Left hindlimb (tissue), 1 donor: Measurements from ENCODE around the gene SPATA3.

Experiments
- DNase-seq: peaks from one replicate; pipeline ENCODE4 v3.0.0-alpha.2; 2018

The SPATA3 gene

GRCh38 chr2:231032575-231033140 is 36.7 kb downstream of the SPATA3 start:
- DNase-seq = no peak

DNA sequence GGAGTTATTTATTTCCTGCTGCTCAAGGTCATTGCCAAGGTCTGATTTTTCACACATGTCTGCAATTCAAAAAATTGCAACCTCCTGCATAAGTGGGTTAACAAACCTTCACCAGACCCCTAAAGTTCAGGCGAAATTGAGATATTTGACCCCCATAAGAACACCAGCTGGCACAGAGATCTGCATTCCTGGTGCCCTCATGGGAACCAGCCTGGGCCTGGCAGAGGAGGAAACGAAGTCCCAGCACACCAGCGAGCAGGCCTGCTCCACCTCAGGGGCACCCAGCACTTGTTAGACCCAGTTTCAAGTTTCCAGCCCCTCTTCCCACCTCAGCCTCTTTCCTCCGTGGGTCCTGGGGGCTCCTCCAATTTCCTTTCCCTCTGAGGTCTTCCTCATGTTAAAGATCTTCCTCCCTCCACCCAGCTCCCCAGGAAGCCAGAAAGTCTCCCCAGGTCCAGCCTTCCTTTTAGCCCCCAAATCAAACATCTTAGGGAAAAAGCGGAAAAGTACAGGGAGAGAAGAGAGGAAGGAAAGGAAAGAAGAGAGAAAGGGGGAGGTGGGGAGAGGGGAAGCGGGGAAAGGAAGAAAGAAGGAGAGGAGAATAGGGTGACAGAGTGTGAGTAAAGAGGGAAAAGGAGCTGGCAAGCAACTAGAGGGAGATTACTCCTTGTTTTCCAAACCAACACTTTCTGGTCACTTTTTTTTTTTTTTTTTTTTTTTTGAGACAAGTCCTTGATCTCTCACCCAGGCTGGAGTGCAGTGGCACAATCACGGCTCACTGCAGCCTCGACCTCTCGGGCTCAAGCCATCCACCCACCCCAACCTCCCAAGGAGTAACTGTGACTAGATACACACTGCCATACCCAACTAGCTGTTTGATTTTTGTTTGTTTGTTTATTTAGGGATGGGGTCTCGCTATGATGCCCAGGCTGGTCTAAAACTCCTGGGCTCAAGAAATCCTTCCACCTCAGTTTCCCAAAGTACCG is 37.5 kb downstream of the SPATA3 start:
- no peak for DNase-seq

DNA sequence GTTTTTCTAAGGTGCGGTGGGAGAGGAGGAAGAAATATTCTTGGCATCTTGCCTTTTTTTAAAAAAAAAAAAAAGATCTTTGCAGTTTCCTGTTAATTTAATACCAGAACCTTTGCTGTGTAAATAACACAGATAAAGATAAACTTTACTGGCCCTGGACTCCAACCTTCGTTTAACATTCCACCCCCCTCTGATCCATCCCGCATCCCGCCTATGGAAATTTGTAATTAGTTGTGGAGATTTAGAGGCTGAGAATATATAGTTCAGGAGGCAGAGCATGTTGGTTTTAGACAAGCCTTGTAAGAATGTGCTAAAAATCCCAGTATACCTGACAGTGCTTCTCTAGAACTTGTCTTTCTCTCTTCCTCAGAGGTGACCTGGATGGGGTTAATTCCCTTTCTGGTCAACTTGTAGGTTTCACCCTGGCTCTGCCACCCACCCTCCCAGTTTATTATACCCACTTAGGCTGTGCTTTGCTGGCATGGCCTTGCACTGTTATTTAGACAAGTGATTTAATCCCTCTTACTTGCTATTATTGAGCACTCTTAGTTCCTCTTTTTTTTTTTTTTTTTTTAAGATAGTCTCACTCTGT is 38.5 kb downstream of the SPATA3 start:
- DNase-seq = no peak

DNA sequence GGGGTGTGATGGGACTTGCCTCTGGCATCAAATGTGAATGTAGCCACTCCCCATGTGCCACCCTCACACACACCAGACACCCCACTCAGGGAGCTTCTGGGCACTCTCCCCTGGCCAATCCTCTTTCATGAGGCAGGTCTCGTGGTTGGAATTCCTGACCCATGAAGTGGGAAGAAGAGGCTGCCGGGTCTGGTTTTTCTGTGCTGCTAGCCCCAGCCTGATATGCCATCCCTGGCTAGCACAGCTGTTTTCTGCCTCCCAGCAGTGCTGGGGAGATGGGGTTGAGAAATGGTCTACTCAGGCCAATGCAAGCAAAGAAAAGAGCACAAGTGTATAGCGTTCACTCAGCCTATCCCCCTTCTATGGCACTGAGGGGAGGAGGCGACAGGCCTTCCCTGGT is 40.2 kb downstream of the SPATA3 start:
- no peak for DNase-seq

DNA sequence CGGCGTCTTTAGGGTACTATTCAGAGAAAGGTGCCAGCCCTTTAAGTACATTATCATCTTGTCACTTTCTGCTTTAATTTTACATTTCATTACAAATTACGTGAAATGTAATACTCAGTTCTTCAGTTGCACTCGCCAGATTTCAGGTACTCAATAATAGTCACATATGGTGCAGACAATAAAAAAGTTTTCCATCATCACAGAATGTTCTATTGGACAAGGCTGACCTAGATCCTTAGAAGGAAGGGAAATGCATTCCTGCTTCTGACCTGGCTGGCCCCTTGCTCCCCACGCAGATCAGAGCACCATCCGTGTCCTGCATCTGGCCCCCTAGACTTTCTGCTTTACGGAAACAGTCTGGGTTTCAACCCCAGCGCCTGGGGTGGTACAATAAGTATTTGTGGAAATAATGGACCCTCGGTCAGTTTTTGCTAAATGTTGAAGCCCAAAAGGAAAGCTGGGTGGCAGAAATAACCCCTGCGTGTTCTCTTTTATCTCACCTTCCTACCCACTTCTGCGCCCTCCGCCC is 40.7 kb downstream of the SPATA3 start:
- no peak for DNase-seq

- DNase-seq = no peak
Measured at GRCh38 chr2:231037202-231037730, 41.3 kb downstream of the SPATA3 start, which contains the start of gene C2orf72. TSS of gene C2orf72 (plus strand) at chr2:231037523. CDS start at chr2:231037566, 43 bp downstream.

- DNase-seq = no peak
Measured at GRCh38 chr2:231037731-231038482, 42.0 kb downstream of the SPATA3 start.

GRCh38 chr2:231038483-231039293 is 42.8 kb downstream of the SPATA3 start:
- no peak for DNase-seq

DNA sequence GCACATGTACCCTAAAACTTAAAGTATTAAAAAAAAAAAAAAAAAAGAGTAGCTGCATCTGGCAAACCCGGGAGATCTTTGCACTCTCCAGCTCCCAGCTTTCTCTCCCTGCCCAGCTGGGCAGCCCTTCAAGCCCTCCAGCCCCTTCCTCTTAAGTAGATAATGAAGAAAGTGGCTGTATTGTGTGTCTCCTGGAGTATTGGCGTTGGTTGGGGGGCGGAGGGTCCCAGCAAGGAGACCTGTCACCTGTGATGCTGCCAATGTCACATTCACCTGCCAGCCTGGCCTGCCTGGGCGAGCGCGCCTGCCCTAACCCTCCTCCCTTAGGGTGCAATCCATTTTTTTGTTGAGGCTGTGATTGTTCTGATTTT is 43.4 kb downstream of the SPATA3 start:
- no peak for DNase-seq

DNA sequence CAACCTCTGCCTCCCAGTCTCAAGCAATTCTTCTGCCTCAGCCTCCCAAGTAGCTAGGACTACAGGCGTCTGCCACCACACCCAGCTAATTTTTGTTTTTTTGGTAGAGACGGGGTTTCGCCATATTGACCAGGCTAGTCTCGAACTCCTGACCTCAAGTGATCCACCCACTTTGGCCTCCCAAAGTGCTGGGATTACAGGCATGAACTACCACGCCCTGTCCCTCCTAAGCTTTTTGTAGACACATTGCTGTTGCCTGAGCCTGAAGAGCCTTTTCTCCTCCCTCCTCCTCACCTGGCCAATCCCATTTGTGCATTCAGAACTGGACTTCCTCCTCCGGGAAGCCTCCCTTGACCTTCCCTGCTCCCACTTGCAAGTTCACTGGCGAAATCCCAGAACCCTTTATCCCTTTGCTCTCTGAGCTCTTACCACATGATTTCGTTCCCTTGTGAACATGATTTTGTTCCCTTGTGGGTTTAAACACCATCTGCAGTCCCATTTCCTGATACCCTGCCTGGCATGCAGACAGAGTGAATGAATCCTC is 44.0 kb downstream of the SPATA3 start:
- DNase-seq = no peak

DNA sequence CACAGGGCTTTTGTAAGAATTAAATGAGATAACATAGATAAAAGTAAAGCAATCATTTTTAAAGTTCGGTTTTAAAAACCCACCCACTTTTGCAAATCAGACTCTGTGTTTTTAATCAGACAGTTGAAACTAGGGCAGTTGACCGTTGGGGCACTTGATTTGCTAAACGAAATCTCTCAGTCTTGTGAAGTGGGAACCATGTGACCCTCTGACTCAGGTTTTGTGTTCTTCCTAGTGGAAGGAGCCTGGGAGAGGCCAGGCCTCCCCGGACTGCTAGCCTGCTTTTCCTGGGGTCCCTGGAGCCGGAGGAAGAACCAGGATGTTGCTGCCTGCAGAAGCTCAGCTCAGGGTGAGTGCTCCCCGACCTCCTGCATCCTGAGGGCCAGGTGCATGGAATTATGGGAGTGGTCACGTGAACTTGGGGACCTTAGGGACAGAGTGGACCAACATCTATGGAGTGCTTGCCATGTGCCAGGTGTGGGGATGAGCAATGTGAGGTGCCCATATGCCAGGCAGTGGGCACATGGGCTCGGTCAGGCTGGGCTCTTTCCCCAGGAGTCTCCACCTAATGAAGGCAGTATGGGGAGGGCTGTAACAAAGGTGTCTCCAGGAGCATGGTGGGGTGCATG is 45.3 kb downstream of the SPATA3 start:
- no peak for DNase-seq

DNA sequence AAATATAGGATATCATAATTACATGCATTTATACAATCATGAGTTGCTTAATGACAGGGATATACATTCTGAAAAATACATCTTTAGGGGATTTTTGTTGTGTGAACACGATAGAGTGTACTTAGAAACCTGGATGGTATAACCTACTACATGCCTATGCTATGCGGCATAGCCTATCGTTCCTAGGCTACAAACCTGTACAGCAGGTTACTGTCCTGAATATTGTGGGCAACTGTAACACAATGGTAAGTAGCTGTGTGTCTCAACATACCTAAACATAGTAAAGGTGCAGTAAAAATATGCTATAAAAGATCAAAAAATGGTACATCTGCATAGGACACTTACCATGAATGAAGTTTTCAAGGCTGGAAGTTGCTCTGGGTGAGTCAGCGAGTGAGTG is 47.9 kb downstream of the SPATA3 start:
- DNase-seq = no peak

GRCh38 chr2:231046916-231047273 is 51.0 kb downstream of the SPATA3 start:
- no peak for DNase-seq

GRCh38 chr2:231047274-231047922 is 51.5 kb downstream of the SPATA3 start:
- peak; percentile 46 for DNase-seq

DNA sequence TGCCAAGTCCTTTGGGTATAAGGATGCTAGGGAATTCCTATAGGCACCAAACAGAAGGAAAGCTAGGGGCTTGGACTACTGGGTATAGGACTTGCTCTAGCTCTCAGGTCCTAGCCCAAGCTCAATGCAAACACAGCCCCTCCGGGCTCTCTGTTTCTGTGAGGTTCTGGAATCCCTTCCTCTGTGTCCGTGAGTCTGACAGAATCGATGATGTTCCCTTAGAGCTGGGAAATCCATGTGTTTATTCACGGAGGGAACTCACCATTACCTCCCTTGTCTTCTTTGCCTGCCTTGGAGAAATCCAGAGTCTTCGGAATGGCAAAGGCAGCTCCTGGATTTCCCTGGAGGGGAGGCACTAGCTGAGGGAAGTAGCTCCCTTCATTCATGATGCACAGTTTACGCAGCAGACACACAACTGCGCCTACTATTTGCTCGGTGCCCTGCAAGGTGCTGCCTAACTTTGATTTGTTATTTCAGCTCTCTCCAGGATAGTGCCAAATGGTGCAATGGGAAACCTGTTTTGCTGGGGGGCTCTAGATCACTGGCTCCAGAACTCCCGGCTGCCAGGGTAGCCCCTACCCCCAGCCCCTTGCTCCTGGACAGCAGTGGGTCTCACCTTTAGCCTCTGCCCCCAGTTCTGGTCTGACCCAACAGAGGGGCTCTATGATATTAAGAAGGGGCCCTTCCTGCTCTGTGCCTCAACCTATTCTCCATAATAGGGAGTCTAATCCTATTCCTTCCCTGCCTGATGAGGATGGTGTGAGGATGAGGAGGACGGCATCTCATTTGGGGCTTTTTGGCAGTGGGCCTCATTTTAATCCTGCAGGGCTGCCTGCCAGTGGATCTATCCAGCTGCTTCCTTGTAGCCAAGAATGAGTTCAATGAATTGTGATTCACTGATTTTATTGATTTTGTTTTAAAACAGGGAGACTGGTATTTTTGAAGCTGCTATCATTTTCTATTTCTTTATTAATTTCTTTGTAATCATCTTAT is 52.3 kb downstream of the SPATA3 start:
- DNase-seq = no peak

- DNase-seq = no peak
Measured at GRCh38 chr2:231049286-231050017, 53.5 kb downstream of the SPATA3 start.

DNA sequence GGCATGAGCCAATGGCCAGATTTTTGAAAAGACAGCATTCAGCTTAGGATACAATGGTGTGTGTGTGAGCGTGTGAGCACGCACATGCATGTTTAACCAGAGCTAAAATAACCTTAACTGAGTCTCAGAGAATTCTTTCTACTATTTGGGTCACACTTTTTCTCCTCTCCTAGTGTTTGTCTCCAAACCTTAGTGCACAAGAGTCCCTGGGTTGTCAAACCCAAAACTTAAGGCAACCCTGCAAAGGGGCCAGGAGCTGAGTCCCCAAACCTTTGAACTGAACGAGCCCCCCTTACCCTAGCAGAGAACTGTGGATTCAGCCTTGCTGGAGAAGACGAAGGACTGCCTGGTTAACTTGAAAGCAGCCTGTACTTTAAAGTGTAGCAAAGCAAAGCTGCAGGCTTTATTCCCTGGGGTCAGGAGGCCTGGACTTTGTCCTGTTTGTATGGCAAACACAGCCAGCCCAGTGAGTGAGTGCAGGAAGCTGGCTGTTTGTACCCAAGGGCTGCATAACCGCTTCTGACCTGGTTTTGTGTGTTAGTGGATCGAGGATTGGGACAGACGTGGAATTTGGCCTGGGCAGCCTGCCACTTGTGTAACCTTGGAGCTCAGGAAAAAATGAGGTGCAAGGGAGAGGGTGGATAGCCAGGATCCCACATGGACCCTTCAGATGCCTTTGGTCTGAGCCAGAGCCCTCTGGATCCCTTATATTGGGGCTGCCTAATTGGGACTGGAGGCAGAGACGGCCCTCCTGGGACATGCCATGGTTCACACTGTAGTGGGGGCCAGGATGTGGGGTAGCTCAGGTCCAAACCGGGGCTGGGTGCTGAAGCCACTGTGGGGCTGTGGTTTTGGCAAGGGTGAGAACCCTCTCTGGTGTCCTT is 54.3 kb downstream of the SPATA3 start:
- DNase-seq = peak; percentile 40
